GM10266 (cell line): ENCODE measurements around the gene CALML5.

Experiments used
- DNase-seq: peaks from one replicate; pipeline ENCODE4 v3.0.0; 2012; ENCODE audit errors: extremely low spot score
- CTCF ChIP-seq: IDR thresholded peaks from 2 replicates; pipeline ENCODE4 v1.5.1; 2012; ENCODE audit warnings: mild to moderate bottlenecking, low read depth; ENCODE audit not compliant: control insufficient read depth, insufficient read depth; ENCODE audit errors: missing control alignments

Gene CALML5

GRCh38 chr10:5522913-5523560 lies 23.7 kb upstream of the CALML5 start:
- no peak for TF ChIP-seq CTCF

DNA sequence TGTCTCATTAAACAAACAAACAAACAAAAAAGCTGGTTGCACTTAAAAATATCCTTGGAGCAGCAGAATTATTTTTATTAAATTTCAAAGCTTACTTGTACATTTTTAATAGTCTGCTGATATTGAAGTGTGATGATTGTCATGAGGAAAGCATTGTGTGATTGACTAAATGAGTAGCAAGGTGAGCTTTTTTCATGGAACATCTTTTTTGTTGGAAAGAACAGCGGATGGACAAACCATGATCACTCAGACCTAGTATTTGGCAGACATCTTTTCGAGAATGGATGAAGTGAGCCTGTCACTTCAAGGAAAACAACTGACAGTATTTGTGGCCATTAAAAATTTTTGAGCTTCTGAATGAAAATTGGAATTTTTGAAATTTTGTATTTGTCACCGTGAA lies 19.7 kb upstream of the CALML5 start:
- TF ChIP-seq CTCF = no peak
- no peak for DNase-seq

More at GRCh38 chr10:5522913-5523560, 23.7 kb upstream of the CALML5 start:
- no peak for DNase-seq

GRCh38 chr10:5518143-5518542 lies 18.8 kb upstream of the CALML5 start:
- no peak for TF ChIP-seq CTCF
- DNase-seq = no peak

DNA sequence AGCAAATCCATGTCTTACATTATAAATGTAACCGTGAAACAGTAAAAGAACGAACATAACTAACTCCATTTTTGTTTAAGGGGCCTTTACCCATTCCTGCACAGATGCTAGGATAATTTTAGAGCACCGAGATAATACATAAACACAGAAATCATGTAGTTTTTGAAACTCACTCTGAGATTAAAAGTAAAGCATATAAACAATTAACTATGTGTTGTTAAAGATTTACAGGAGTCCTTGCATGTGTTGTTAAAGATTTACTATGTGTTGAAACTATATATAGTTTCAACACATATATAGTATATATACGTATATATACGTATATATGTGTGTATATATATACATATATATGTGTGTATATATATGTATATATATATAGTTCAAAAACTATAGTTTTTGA lies 18.2 kb upstream of the CALML5 start:
- TF ChIP-seq CTCF = no peak
- no peak for DNase-seq

- DNase-seq = no peak
Observed at GRCh38 chr10:5515948-5516761, 16.8 kb upstream of the CALML5 start.

GRCh38 chr10:5514226-5514850 lies 15.0 kb upstream of the CALML5 start:
- no peak for TF ChIP-seq CTCF
- DNase-seq = no peak

More at GRCh38 chr10:5515948-5516761, 16.8 kb upstream of the CALML5 start:
- TF ChIP-seq CTCF = no peak

GRCh38 chr10:5512881-5513612 lies 13.7 kb upstream of the CALML5 start:
- no peak for DNase-seq
- no peak for TF ChIP-seq CTCF
